ENCODE measurements around the gene NINJ1.

DNA sequence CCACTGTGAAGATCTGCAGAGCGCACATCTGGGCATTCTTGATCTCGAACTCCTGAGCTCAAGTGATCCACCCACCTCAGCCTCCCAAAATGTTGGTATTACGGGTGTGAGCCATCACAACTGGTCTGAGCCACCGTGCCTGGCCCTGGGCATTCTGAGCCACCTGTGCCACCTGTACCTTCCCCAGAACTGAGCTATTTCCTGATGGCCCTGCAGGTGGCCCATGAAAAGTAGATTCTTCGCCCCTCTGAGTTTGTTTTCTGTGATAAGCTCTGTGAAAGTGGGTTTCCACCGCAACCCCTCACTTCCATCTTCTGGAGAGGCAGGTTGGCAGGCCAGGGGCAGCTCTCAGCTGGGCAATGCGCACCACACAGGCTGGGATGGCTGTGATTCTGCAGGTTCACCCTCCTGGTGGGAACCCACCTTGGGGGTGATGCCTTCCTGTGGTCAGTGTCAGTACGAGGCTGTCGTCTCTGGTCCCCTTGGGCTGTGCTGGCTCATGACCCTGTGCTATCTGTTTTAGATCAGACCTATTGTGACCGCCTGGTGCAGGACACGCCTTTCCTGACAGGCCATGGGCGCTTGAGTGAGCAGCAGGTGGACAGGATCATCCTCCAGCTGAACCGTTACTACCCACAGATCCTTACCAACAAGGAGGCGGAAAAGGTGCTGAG, 26.8 kb downstream of the NINJ1 start:
- TF ChIP-seq, protein P1, sequence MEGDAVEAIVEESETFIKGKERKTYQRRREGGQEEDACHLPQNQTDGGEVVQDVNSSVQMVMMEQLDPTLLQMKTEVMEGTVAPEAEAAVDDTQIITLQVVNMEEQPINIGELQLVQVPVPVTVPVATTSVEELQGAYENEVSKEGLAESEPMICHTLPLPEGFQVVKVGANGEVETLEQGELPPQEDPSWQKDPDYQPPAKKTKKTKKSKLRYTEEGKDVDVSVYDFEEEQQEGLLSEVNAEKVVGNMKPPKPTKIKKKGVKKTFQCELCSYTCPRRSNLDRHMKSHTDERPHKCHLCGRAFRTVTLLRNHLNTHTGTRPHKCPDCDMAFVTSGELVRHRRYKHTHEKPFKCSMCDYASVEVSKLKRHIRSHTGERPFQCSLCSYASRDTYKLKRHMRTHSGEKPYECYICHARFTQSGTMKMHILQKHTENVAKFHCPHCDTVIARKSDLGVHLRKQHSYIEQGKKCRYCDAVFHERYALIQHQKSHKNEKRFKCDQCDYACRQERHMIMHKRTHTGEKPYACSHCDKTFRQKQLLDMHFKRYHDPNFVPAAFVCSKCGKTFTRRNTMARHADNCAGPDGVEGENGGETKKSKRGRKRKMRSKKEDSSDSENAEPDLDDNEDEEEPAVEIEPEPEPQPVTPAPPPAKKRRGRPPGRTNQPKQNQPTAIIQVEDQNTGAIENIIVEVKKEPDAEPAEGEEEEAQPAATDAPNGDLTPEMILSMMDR (IDR thresholded peaks at IDR 0.05): no peak
- TF ChIP-seq, protein P2, sequence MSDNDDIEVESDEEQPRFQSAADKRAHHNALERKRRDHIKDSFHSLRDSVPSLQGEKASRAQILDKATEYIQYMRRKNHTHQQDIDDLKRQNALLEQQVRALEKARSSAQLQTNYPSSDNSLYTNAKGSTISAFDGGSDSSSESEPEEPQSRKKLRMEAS (IDR thresholded peaks at IDR 0.05; ENCODE audit: low read depth): no peak

Data from SK-N-SH (cell line).